H9 (cell line): ENCODE data around the gene ENAM. TPM values are rescaled to one million over a fixed set of nuclear protein-coding genes. Genes with fewer than 3 reads are reported as not detected.
A peak's percentile ranks its signal among the peaks of the same experiment; 100 is the strongest.

Experiments
- DNase-seq: peaks from one replicate; pipeline ENCODE4 v3.0.0-alpha.2; 2017
- H2AFZ ChIP-seq: one replicate; pipeline ENCODE4 v1.6.1; 2013; ENCODE audit warnings: mild to moderate bottlenecking, low read length, control low read depth, moderate library complexity
- H2AK5ac ChIP-seq: 2 replicates; pipeline ENCODE4 v1.6.1; 2013; ENCODE audit warnings: low read length, control low read depth, mixed read lengths; ENCODE audit not compliant: insufficient read length
- H2BK120ac ChIP-seq: one replicate; pipeline ENCODE4 v1.6.1; 2013; ENCODE audit warnings: low read depth, mild to moderate bottlenecking, low read length, control low read depth, inconsistent platforms; ENCODE audit not compliant: poor library complexity, severe bottlenecking
- H2BK12ac ChIP-seq: 2 replicates; pipeline ENCODE4 v1.6.1; 2013; ENCODE audit warnings: low read length, control low read depth, mixed read lengths, low read depth; ENCODE audit not compliant: insufficient read length
- H2BK15ac ChIP-seq: 2 replicates; pipeline ENCODE4 v1.6.1; 2013; ENCODE audit warnings: low read depth, low read length, control low read depth
- H2BK20ac ChIP-seq: one replicate; pipeline ENCODE4 v1.6.1; 2013; ENCODE audit warnings: low read depth, mild to moderate bottlenecking, low read length, control low read depth, inconsistent platforms; ENCODE audit not compliant: poor library complexity, severe bottlenecking
- H2BK5ac ChIP-seq: 2 replicates; pipeline ENCODE4 v1.6.1; 2013; ENCODE audit warnings: low read length, control low read depth, mixed read lengths; ENCODE audit not compliant: insufficient read length
- H3K14ac ChIP-seq: 2 replicates; pipeline ENCODE4 v1.6.1; 2013; ENCODE audit warnings: low read length, control low read depth; ENCODE audit not compliant: insufficient read depth
- H3K18ac ChIP-seq: 2 replicates; pipeline ENCODE4 v1.6.1; 2013; ENCODE audit warnings: low read depth, mild to moderate bottlenecking, mixed read lengths, low read length, control low read depth; ENCODE audit not compliant: insufficient read length
- H3K23ac ChIP-seq: 2 replicates; pipeline ENCODE4 v1.6.1; 2013; ENCODE audit warnings: low read length, control low read depth, mixed read lengths, low read depth; ENCODE audit not compliant: insufficient read length
- H3K23me2 ChIP-seq: 2 replicates; pipeline ENCODE4 v1.6.1; 2013; ENCODE audit warnings: low read depth, mild to moderate bottlenecking, mixed read lengths, low read length, control low read depth; ENCODE audit not compliant: insufficient read length, poor library complexity, severe bottlenecking
- H3K27ac ChIP-seq: 2 replicates; pipeline ENCODE4 v1.5.1; 2013; ENCODE audit warnings: low read length, control low read depth, mixed read lengths, low read depth; ENCODE audit not compliant: insufficient read length
- H3K27me3 ChIP-seq: 2 replicates; pipeline ENCODE4 v1.6.1; 2013; ENCODE audit warnings: low read length, control low read depth, inconsistent platforms; ENCODE audit not compliant: insufficient read depth
- H3K4ac ChIP-seq: 2 replicates; pipeline ENCODE4 v1.6.1; 2013; ENCODE audit warnings: low read depth, mild to moderate bottlenecking, control low read depth, inconsistent platforms, low read length, moderate library complexity
- H3K4me1 ChIP-seq: 2 replicates; pipeline ENCODE4 v1.6.1; 2013; ENCODE audit warnings: low read length, control low read depth, inconsistent platforms; ENCODE audit not compliant: insufficient read depth
- H3K4me2 ChIP-seq: 2 replicates; pipeline ENCODE4 v1.6.1; 2013; ENCODE audit warnings: low read length, control low read depth, mixed read lengths; ENCODE audit not compliant: insufficient read length, insufficient read depth
- H3K56ac ChIP-seq: 2 replicates; pipeline ENCODE4 v1.6.1; 2013; ENCODE audit warnings: low read depth, mild to moderate bottlenecking, mixed read lengths, low read length, control low read depth; ENCODE audit not compliant: insufficient read length
- H3K79me1 ChIP-seq: 2 replicates; pipeline ENCODE4 v1.6.1; 2013; ENCODE audit warnings: low read depth, mild to moderate bottlenecking, moderate library complexity, low read length, control low read depth, inconsistent platforms; ENCODE audit not compliant: insufficient read depth, poor library complexity, severe bottlenecking
- H3K79me2 ChIP-seq: 2 replicates; pipeline ENCODE4 v1.6.1; 2013; ENCODE audit warnings: low read length, control low read depth, inconsistent platforms; ENCODE audit not compliant: insufficient read depth
- H3K9ac ChIP-seq: 2 replicates; pipeline ENCODE4 v1.6.1; 2013; ENCODE audit warnings: low read length, control low read depth, mixed read lengths; ENCODE audit not compliant: insufficient read length; ENCODE audit errors: extremely low read depth
- H3K9me3 ChIP-seq: one replicate; pipeline ENCODE4 v1.6.1; 2013; ENCODE audit warnings: low read depth, low read length, inconsistent platforms; ENCODE audit not compliant: control insufficient read depth
- H3T11ph ChIP-seq: one replicate; pipeline ENCODE4 v1.6.1; 2013; ENCODE audit warnings: mild to moderate bottlenecking, low read length, control low read depth, inconsistent platforms
- H4K20me1 ChIP-seq: one replicate; pipeline ENCODE4 v1.6.1; 2013; ENCODE audit not compliant: control insufficient read depth, insufficient read length, insufficient read depth
- H4K5ac ChIP-seq: 2 replicates; pipeline ENCODE4 v1.6.1; 2013; ENCODE audit warnings: low read depth, mild to moderate bottlenecking, mixed read lengths, low read length, control low read depth; ENCODE audit not compliant: insufficient read length
- H4K8ac ChIP-seq: replicated peaks from 2 replicates; pipeline ENCODE4 v1.6.1; 2013; ENCODE audit warnings: low read length, control low read depth, mixed read lengths, low read depth; ENCODE audit not compliant: insufficient read length
- H4K91ac ChIP-seq: 2 replicates; pipeline ENCODE4 v1.6.1; 2013; ENCODE audit warnings: low read depth, mild to moderate bottlenecking, moderate library complexity, mixed read lengths, low read length, control low read depth; ENCODE audit not compliant: insufficient read length
- H3K27ac Mint-ChIP-seq, 3 experiments: 2 replicates in 2 of 3; 3 replicates in 1 of 3; pipeline ENCODE4 v1.8.0; 2020 to 2021; ENCODE audit warnings: mixed read lengths in 3 of 3, mild to moderate bottlenecking in 1 of 3, moderate library complexity in 1 of 3
- H3K27me3 Mint-ChIP-seq: 2 replicates; pipeline ENCODE4 v1.8.0; 2021; ENCODE audit warnings: low read depth, mild to moderate bottlenecking, moderate library complexity, mixed read lengths
- H3K36me3 Mint-ChIP-seq, 3 experiments: 2 replicates in 2 of 3; 3 replicates in 1 of 3; pipeline ENCODE4 v1.8.0; 2020 to 2021; ENCODE audit warnings: low read depth in 3 of 3, mixed read lengths in 3 of 3; ENCODE audit not compliant: insufficient read depth in 1 of 3
- H3K4me1 Mint-ChIP-seq, 2 experiments: 2 replicates each; pipeline ENCODE4 v1.8.0; 2020; ENCODE audit warnings: mixed read lengths in 2 of 2
- H3K4me3 Mint-ChIP-seq, 2 experiments: 2 replicates in 1 of 2; 3 replicates in 1 of 2; pipeline ENCODE4 v1.8.0; 2020 to 2021; ENCODE audit warnings: mild to moderate bottlenecking in 2 of 2, mixed read lengths in 2 of 2, moderate library complexity in 1 of 2
- H3K9me3 Mint-ChIP-seq, 2 experiments: 2 replicates in 1 of 2; 3 replicates in 1 of 2; pipeline ENCODE4 v1.8.0; 2020; ENCODE audit warnings: mild to moderate bottlenecking in 2 of 2, mixed read lengths in 2 of 2, moderate library complexity in 1 of 2
- CTCF ChIP-seq: fragments of 200-600 bp; sonication (generic); conservative IDR thresholded peaks from 3 replicates; pipeline ENCODE4 v1.8.0; 2021; ENCODE audit warnings: antibody characterized with exemption, mild to moderate bottlenecking
- WGBS: extraction: QIAGEN DNeasy Blood & Tissue Kit; methylation state at CpG from one replicate; pipeline ENCODE4 v1.1.7; 2013; ENCODE audit warnings: missing lambda C conversion rate, low lambda C conversion rate, mixed read lengths; ENCODE audit not compliant: insufficient read length; ENCODE audit errors: extremely low coverage; 5-methylcytosine and 5-hydroxymethylcytosine counted together
- total RNA-seq: library from RNA; stranded (reverse); gene quantifications from 2 replicates; pipeline ENCODE4 v1.2.1, GENCODE V29; 2021

ENAM gene
- total RNA-seq, 1 experiment from 2014 or later: not detected

DNA sequence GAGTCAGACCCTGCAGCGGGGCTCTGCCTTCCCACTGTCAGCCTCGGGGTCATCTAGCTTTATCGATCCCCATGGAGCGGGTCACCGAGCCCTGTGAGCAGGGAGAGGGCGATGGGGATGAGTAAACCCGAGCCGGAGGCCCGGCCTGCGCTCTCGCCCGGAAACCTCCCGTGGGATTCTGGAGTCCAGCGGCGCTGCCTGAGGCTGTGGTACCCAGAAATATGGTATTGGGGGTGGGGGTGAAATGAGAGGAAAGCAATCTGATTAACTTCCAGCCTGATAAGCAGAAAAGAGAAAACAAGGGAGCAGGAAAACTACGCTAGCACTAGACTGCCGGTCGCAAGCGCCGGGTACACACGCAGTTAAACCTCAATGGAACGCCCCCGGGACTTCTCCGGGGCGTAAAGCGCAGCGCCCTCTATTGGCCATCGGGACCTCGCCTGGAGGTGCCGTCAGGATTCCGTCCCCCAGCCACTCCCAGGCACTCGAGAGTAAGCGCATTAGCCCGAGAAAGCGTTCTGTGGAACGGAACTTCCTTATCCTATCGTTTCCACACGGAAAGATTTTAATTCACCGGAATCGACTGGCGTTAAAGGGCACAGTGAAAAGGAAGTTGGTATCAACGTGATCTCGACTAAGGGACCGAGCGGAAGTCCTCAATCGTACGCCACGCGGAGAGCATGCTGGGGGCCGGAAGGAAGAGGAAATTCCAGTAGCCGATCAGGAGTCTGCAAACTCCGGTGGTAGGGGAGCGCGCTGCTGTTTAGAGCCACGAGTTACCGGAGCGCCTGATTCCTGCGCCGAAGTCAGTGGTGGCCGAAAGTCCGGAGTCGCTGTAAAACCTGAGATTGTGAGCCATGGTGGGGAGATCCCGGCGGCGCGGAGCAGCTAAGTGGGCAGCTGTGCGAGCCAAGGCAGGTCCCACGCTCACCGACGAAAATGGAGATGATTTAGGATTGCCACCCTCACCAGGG lies 59.6 kb downstream of the ENAM start, which contains the start of gene UTP3:
UTP3 (plus strand) TSS at position 712 of the 974 bp plus-strand sequence; CDS start at position 858, 146 bp downstream.
- Mint-ChIP-seq H3K36me3 (peaks cover 8 to 31% (median 26%) of the 10 kb centered on the region in 3 experiments; a peak in 6 of 7 replicates), H3K4me3 (peak within 1 kb of the TSS; percentile 96 to 100), H3K9me3 (no peaks in the 10 kb centered on the region; a peak in 1 of 5 replicates), H3K4me1 (peaks cover 21 to 28% of the 10 kb centered on the region in 2 experiments), H3K27me3 (peaks cover 3% of the 10 kb centered on the region; the same call in 1 of the 2 replicates), H3K27ac (peak within 1 kb of the TSS; percentile 98 to 100 (median 99))
- H3K9me3 ChIP-seq: no peaks in the 10 kb centered on the region
- peak within 1 kb of the TSS; percentile 79 for H3K14ac ChIP-seq
- H3K79me1 ChIP-seq: no peaks in the 10 kb centered on the region
- peak within 1 kb of the TSS; percentile 95 for H3K9ac ChIP-seq
- H4K91ac ChIP-seq: no peak within 1 kb of the TSS
- no peak within 1 kb of the TSS for H3T11ph ChIP-seq
- H2BK120ac ChIP-seq: no peak within 1 kb of the TSS
- H3K4ac ChIP-seq: no peak within 1 kb of the TSS; the same call in 1 of the 2 replicates
- no peak within 1 kb of the TSS for H2BK15ac ChIP-seq
- no peak within 1 kb of the TSS for H2AK5ac ChIP-seq
- peak within 1 kb of the TSS; percentile 80 for H4K5ac ChIP-seq
- no peak within 1 kb of the TSS for H2BK20ac ChIP-seq
- no peak within 1 kb of the TSS for H3K23ac ChIP-seq
- H2BK5ac ChIP-seq: peak within 1 kb of the TSS; percentile 10
- H3K4me1 ChIP-seq: peaks cover 5% of the 10 kb centered on the region
- H3K18ac ChIP-seq: peak within 1 kb of the TSS; percentile 84
- peak; percentile 99 for TF ChIP-seq CTCF
- H3K4me2 ChIP-seq: peak within 1 kb of the TSS; percentile 97
- H3K27ac ChIP-seq: peak within 1 kb of the TSS; percentile 63
- peaks cover 14% of the 10 kb centered on the region for H3K79me2 ChIP-seq
- H3K23me2 ChIP-seq: peaks cover 15% of the 10 kb centered on the region
- peak; percentile 94 for DNase-seq
- no peaks in the 10 kb centered on the region for H4K20me1 ChIP-seq
- peak within 1 kb of the TSS; percentile 25 for H4K8ac ChIP-seq
- peak within 1 kb of the TSS; percentile 89 for H2AFZ ChIP-seq
- WGBS: no CpG with 5 or more reads among the region's 70 CpGs
- no peak within 1 kb of the TSS for H2BK12ac ChIP-seq
- no peaks in the 10 kb centered on the region for H3K27me3 ChIP-seq
- peak within 1 kb of the TSS; percentile 30 for H3K56ac ChIP-seq
